AG09319 (cell line): ENCODE data around the gene LUC7L2.

ENCODE experiments used
- DNase-seq: peaks from one replicate; pipeline ENCODE4 v3.0.0-alpha.2; 2010; ENCODE audit warnings: low read depth; ENCODE audit errors: extremely low read depth
- CTCF ChIP-seq: IDR thresholded peaks from 2 replicates; pipeline ENCODE4 v1.5.1; 2011; ENCODE audit warnings: low read depth, mild to moderate bottlenecking, inconsistent platforms, low read length, moderate library complexity

LUC7L2 gene

GRCh38 chr7:139431459-139431858 lies 71.8 kb downstream of the LUC7L2 start:
- TF ChIP-seq CTCF: no peak
- DNase-seq: no peak

GRCh38 chr7:139436806-139437205 lies 77.1 kb downstream of the LUC7L2 start:
- no peak for TF ChIP-seq CTCF
- DNase-seq: no peak

GRCh38 chr7:139439375-139439774 lies 79.7 kb downstream of the LUC7L2 start:
- no peak for TF ChIP-seq CTCF

GRCh38 chr7:139441961-139442360 lies 82.3 kb downstream of the LUC7L2 start:
- DNase-seq: no peak
- TF ChIP-seq CTCF: no peak

More at GRCh38 chr7:139439375-139439774, 79.7 kb downstream of the LUC7L2 start:
- DNase-seq: no peak

GRCh38 chr7:139446051-139446890 lies 86.6 kb downstream of the LUC7L2 start:
- no peak for TF ChIP-seq CTCF
- DNase-seq: no peak

GRCh38 chr7:139450851-139451250 lies 91.2 kb downstream of the LUC7L2 start:
- DNase-seq: no peak
- no peak for TF ChIP-seq CTCF

GRCh38 chr7:139451638-139452037 lies 91.9 kb downstream of the LUC7L2 start:
- no peak for DNase-seq
- TF ChIP-seq CTCF: no peak
